Peyer's patch (tissue), 4 donors: ENCODE measurements around the gene SPATA12. TPM values are rescaled to one million over a fixed set of nuclear protein-coding genes. Genes with fewer than 3 reads are reported as not detected.

Experiments
- DNase-seq, 3 donors: peaks; one replicate each; pipeline ENCODE4 v3.0.0-alpha.2; 2017 to 2019
- H3K27ac ChIP-seq, 4 donors: fragments of 200-600 bp; sonication (generic); one replicate each; pipeline ENCODE4 v1.5.1; 2016 to 2019
- H3K27me3 ChIP-seq, 2 donors: fragments of 200-600 bp; sonication (generic); one replicate each; pipeline ENCODE4 v1.5.1; 2019
- H3K36me3 ChIP-seq, 3 donors: fragments of 200-600 bp; sonication (generic); one replicate each; pipeline ENCODE4 v1.5.1; 2016 to 2019
- H3K4me1 ChIP-seq, 4 donors: fragments of 200-600 bp; sonication (generic); one replicate each; pipeline ENCODE4 v1.5.1; 2016 to 2019
- H3K4me3 ChIP-seq, 4 donors: fragments of 200-600 bp; sonication (generic); 1 replicate in 3 of 4; 2 replicates in 1 of 4; pipeline ENCODE4 v1.5.1; 2016 to 2019; ENCODE audit warnings: mild to moderate bottlenecking in 1 of 4
- H3K9me3 ChIP-seq, 4 donors: fragments of 200-600 bp; sonication (generic); one replicate each; pipeline ENCODE4 v1.5.1; 2016 to 2019; ENCODE audit warnings: mild to moderate bottlenecking in 1 of 4
- POLR2A ChIP-seq, 2 donors: fragments of 450-650 bp; IDR thresholded peaks; one replicate each; pipeline ENCODE4 v1.5.1; 2017; ENCODE audit warnings: antibody characterized with exemption in 2 of 2, mild to moderate bottlenecking in 2 of 2, moderate library complexity in 2 of 2
- total RNA-seq, 4 donors: library from RNA; depleted of rRNA; stranded (reverse); fragments of >200 nt; gene quantifications; one replicate each; pipeline ENCODE4 v1.1.0, GENCODE V29; 2016
- TF ChIP-seq, protein P1 (sequence below), 6 experiments: fragments of 450-650 bp in 4 of 6; fragments of 200-600 bp in 2 of 6; sonication (generic) in 1 of 6; IDR thresholded peaks; one replicate each; pipeline ENCODE4 v1.5.1; 2017 to 2019; ENCODE audit warnings: antibody characterized with exemption in 6 of 6, mild to moderate bottlenecking in 3 of 6, moderate library complexity in 1 of 6

The SPATA12 gene
- total RNA-seq, 4 donors from 2014 or later, result not detected

DNA sequence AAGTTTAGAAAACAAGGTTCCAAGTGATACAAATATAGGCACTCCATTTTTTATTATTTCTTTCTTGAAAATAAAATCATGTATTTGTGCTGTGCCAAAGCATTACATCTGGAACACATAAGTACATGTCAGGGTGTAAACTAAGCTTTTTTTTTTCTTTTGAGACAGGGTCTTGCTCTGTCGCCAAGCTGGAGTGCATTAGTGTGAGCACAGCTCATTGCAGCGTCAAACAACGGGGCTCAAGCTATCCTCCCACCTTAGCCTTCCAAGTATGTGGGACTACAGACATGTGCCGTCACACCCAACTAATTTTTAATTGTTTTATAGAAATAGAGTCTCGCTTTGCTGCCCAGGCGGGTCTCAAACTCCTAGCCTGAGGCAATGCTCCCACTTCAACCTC lies 9.0 kb downstream of the SPATA12 start:
- TF ChIP-seq, protein P1, sequence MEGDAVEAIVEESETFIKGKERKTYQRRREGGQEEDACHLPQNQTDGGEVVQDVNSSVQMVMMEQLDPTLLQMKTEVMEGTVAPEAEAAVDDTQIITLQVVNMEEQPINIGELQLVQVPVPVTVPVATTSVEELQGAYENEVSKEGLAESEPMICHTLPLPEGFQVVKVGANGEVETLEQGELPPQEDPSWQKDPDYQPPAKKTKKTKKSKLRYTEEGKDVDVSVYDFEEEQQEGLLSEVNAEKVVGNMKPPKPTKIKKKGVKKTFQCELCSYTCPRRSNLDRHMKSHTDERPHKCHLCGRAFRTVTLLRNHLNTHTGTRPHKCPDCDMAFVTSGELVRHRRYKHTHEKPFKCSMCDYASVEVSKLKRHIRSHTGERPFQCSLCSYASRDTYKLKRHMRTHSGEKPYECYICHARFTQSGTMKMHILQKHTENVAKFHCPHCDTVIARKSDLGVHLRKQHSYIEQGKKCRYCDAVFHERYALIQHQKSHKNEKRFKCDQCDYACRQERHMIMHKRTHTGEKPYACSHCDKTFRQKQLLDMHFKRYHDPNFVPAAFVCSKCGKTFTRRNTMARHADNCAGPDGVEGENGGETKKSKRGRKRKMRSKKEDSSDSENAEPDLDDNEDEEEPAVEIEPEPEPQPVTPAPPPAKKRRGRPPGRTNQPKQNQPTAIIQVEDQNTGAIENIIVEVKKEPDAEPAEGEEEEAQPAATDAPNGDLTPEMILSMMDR (IDR thresholded peaks at IDR 0.05), result no peak
- Histone ChIP-seq H3K4me1 (no peaks in the 10 kb centered on the region), H3K9me3 (no peaks in the 10 kb centered on the region), H3K36me3 (no peaks in the 10 kb centered on the region), H3K27ac (no peak overlapping the region), H3K4me3 (no peak overlapping the region), H3K27me3 (no peaks in the 10 kb centered on the region)
- DNase-seq, result no peak

GRCh38 chr3:57073628-57074027 lies 13.2 kb downstream of the SPATA12 start:
- Histone ChIP-seq H3K27ac (no peak overlapping the region), H3K4me1 (peaks cover 0 to 8% (median 4%) of the 10 kb centered on the region in 4 donors), H3K36me3 (no peaks in the 10 kb centered on the region), H3K4me3 (no peak overlapping the region), H3K9me3 (no peaks in the 10 kb centered on the region), H3K27me3 (peaks cover 0 to under 1% of the 10 kb centered on the region in 2 donors)
- TF ChIP-seq, protein P1 (IDR thresholded peaks at IDR 0.05), result no peak
- no peak for TF ChIP-seq POLR2A (IDR thresholded peaks at IDR 0.05)
- no peak for DNase-seq

GRCh38 chr3:57074135-57074534 lies 13.7 kb downstream of the SPATA12 start:
- H3K27me3 ChIP-seq, result peaks cover 0 to 4% of the 10 kb centered on the region in 2 donors
- H3K36me3 ChIP-seq, result no peaks in the 10 kb centered on the region
- no peak for TF ChIP-seq POLR2A (IDR thresholded peaks at IDR 0.05)
- TF ChIP-seq, protein P1 (IDR thresholded peaks at IDR 0.05), result no peak
- no peak overlapping the region for H3K27ac ChIP-seq
- H3K4me3 ChIP-seq, result no peak overlapping the region
- no peaks in the 10 kb centered on the region for H3K9me3 ChIP-seq
- H3K4me1 ChIP-seq, result peaks cover 0 to 11% (median 4%) of the 10 kb centered on the region in 4 donors
- DNase-seq, result no peak

- no peak for TF ChIP-seq POLR2A (IDR thresholded peaks at IDR 0.05)
- TF ChIP-seq, protein P1 (IDR thresholded peaks at IDR 0.05), result no peak
- H3K4me1 ChIP-seq, result peaks cover 0 to 13% (median 4%) of the 10 kb centered on the region in 4 donors
- no peak overlapping the region for H3K4me3 ChIP-seq
- H3K9me3 ChIP-seq, result no peaks in the 10 kb centered on the region
- H3K27ac ChIP-seq, result no peak overlapping the region
- no peaks in the 10 kb centered on the region for H3K36me3 ChIP-seq
- H3K27me3 ChIP-seq, result peaks cover 0 to 4% of the 10 kb centered on the region in 2 donors
- no peak for DNase-seq
Observed at GRCh38 chr3:57076422-57076951, 16.0 kb downstream of the SPATA12 start.

DNA sequence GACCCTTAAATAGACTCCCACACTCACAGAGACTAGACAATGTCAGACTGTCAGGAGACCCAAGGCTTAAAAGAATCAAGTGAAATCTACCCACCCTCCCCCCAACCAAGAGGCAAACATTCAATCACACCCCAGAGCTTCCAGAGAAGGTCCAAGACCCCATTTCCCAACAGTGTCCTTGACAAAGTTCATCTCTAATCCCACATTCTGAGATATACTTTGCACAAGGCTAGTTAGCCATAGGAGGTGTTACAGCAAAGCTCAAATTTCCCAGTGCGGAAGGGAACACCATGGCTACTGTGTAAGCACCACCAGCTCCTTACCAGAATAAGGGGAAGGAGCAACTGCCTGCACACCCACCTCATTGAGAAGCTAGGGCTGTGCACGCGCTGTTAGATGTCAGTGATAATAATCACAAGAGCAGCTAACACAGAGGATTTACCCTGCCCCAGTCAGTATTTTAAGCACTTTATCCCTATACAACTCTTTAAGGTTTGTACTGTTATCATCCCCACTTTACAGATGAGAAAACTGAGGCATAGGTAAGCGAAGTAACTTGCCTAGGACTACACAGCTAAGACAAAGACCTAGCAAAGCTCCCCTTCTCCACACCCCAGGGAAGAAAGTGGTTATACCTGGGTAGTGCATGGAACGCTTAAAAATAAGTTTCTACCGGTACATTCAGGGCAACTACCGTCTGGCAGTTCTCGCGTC lies 17.3 kb downstream of the SPATA12 start:
- H3K27me3 ChIP-seq, result peaks cover 0 to 4% of the 10 kb centered on the region in 2 donors
- TF ChIP-seq, protein P1 (IDR thresholded peaks at IDR 0.05), result no peak
- no peak for TF ChIP-seq POLR2A (IDR thresholded peaks at IDR 0.05)
- peak overlapping the region; percentile 54 to 98 (median 66) for H3K4me3 ChIP-seq
- DNase-seq, result no peak
- no peaks in the 10 kb centered on the region for H3K9me3 ChIP-seq
- no peak overlapping the region for H3K27ac ChIP-seq
- no peaks in the 10 kb centered on the region for H3K36me3 ChIP-seq
- peaks cover 0 to 13% (median 4%) of the 10 kb centered on the region in 4 donors for H3K4me1 ChIP-seq
